NCI-H2029 treated with DMSO at 0.1 percent for 48 hours (cell line): ENCODE measurements around the gene TAS2R30.
"Not testable (repeated sequence)": the region's sequence is repeated elsewhere in the genome, so short reads cannot be mapped to it uniquely, and the experiment has no call there.

Experiments
- DNase-seq: peaks from one replicate; lab custom pipeline; 2025; lab: John Stamatoyannopoulos, UW

TAS2R30 gene

GRCh38 chr12:11114130-11114529, 20.3 kb downstream of the TAS2R30 start:
- not testable (repeated sequence) for DNase-seq

DNA sequence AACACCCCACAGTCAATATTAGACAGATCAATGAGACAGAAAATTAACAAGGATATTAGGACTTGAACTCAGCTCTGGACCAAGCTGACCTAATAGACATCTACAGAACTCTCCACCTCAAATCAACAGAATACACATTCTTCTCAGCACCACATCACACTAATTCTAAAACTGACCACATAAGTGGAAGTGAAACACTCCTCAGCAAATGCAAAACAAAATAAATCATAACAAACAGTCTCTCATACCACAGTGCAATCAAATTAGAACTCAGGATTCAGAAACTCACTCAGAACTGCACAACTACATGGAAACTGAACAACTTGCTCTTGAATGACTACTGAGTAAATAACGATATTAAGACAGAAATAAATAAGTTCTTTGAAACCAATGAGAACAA, 23.2 kb downstream of the TAS2R30 start:
- not testable (repeated sequence) for DNase-seq

DNA sequence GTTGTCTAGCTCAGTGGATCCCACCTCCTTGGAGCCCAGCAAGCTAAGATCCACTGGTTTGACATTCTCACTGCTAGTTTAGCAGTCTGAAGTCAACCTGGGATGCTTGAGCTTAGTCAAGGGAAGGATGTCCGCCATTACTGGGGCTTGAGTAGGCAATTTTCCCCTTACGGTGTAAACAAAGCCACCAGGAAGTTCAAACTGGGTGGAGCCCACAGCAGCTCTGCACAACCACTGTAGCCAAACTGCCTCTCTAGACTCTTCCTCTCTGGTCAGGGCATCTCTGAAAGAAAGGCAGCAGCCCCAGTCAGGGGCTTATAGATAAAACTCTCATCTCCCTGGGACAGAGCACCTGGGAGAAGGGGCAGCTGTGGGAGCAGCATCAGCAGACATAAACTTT, 25.6 kb downstream of the TAS2R30 start:
- DNase-seq: no peak

DNA sequence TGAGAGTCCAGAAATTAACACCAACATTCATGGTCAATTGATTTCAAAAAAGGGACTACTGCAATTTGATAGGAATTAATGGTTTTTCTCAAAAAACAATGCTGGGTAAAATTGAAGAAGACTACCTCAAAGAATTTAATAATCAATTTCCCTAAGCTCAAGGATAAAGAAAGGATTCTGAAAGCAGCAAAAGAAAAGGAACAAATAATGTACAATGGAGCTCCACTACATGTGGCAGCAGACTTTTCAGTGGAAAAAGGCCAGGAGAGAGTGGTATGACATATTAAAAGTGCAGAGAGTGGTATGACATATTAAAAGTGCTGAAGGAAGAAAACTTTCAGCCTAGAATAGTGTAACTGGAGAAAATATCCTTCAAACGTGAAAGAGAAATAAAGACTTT, 26.7 kb downstream of the TAS2R30 start:
- no peak for DNase-seq

DNA sequence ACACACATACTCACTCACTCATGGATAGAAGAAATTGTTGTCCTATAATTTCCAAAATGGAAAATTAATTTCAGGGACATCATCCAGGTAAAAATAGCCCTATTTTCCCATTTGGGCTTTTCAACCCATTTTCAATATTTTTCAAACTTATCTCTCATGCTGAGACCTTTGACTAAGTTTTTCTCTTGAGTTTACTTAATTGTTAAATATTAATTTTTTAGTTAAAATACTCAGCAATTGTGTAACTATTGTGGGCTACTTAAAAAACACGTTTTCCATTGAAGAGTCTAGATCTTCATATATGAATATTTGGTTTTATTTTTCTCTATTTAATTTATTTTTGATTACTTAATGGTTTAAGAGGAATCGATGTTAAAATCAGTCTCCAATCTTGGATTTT, 28.2 kb downstream of the TAS2R30 start:
- DNase-seq: no peak

DNA sequence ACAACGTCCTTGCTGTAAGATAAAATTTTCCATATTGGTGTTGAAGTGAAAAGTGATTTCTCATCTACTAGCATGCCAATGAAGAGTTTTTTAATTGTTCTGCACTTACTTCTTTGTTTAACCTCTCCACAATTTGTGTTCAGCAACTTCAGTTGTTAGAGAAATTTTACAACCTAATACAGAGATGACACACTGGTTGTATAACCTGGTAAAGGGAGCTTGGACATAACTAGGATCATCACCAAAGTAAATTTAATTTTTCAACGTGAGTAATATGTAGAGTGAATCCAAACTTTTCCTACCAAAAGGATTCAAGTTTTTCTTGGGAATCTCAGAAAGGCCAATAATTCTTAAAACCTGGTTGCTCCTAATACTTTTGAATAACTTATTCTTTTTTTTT, 28.9 kb downstream of the TAS2R30 start:
- no peak for DNase-seq

DNA sequence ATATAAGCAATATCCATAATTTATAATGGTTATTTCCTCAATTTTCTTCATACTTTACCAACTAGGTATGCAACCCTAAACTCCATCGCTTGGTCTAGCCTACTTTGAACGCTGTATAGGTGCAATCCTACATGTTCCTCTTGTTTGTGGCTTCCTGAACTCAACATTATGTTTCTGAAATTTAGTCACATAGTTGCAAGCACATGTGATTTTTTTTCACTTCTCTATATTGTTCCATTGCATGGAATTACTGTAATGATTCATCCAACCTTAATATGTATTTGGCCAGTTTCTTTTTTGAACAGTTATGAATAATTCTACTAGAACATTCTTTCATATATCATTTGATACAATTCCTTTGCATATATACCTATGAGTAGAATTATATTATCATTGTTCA, 39.5 kb downstream of the TAS2R30 start:
- DNase-seq: not testable (repeated sequence)

GRCh38 chr12:11092128-11092527, 42.3 kb downstream of the TAS2R30 start, which contains the start of gene TAS2R43:
Gene TAS2R43, minus strand, starts transcription at chr12:11092313. Its CDS starts 84 bp downstream, at chr12:11092229.
- DNase-seq: no peak

DNA sequence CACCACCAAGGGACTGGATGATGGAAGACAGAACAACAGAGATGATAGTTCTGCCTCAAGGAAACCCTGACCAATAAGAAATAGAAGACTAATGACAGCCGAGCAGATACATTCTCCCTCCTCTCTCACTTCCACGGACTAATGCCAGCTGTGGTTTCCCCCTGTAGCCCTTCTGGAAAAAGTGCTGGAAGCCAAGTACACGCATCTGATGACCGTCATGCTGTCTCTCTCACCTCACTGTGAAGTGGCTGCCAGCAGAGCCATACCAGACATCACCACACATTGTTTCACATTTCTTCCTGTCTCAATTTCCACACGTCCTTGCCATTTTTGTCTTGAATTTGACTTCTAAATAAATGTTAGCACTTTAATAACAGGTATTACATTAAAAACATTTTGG, 45.2 kb downstream of the TAS2R30 start:
- no peak for DNase-seq

GRCh38 chr12:11085419-11085818, 49.0 kb downstream of the TAS2R30 start:
- no peak for DNase-seq
